Psoas muscle (tissue), 8 donors: Measurements from ENCODE around the gene KCND3. TPM values are rescaled to one million over a fixed set of nuclear protein-coding genes. Genes with fewer than 3 reads are reported as not detected.

Experiments
- ATAC-seq, 4 donors: fragments of 200-7000 bp; cut with Tn5 transposase; one replicate each; pipeline ENCODE4 v1.9.1; 2020; ENCODE audit warnings: moderate library complexity in 3 of 4, mild to moderate bottlenecking in 2 of 4
- DNase-seq, 2 donors: peaks; one replicate each; pipeline ENCODE4 v3.0.0-alpha.2; 2020
- H3K27ac ChIP-seq: fragments of 200-600 bp; one replicate; pipeline ENCODE4 v1.8.0; 2022
- H3K27me3 ChIP-seq, 3 donors: fragments of 200-600 bp in 1 of 3; one replicate each; pipeline versions ENCODE4 v1.6.1 to v1.8.0; 2013 to 2022; ENCODE audit warnings: low read length in 2 of 3, mild to moderate bottlenecking in 2 of 3, moderate library complexity in 1 of 3; ENCODE audit not compliant: insufficient read depth in 3 of 3
- H3K36me3 ChIP-seq, 2 donors: fragments of 200-600 bp in 1 of 2; one replicate each; pipeline versions ENCODE4 v1.6.1 to v1.8.0; 2013 to 2022; ENCODE audit warnings: low read depth in 1 of 2, mild to moderate bottlenecking in 1 of 2, moderate library complexity in 1 of 2; ENCODE audit not compliant: insufficient read depth in 1 of 2
- H3K4me1 ChIP-seq: fragments of 200-600 bp; one replicate; pipeline ENCODE4 v1.8.0; 2022
- H3K4me3 ChIP-seq: fragments of 200-600 bp; one replicate; pipeline ENCODE4 v1.8.0; 2022; ENCODE audit warnings: mild to moderate bottlenecking
- H3K9me3 ChIP-seq: fragments of 200-600 bp; one replicate; pipeline ENCODE4 v1.8.0; 2022
- CTCF ChIP-seq: fragments of 200-600 bp; IDR thresholded peaks from one replicate; pipeline ENCODE4 v1.8.0; 2022; ENCODE audit warnings: antibody characterized with exemption
- WGBS, 3 donors: extraction: QIAGEN DNeasy Blood & Tissue Kit; methylation state at CpG; one replicate each; pipeline versions ENCODE4 v1.1.6 to v1.1.7; 2013; 5-methylcytosine and 5-hydroxymethylcytosine counted together
- intact Hi-C, 2 donors: fragments of 100-400 bp; cut with DNase I; formaldehyde crosslinking; loops; one replicate each; pipeline versions ENCODE4 v1.11.0 to v1.14.2; 2022
- polyA plus RNA-seq, 3 donors: library from polyadenylated mRNA; stranded (reverse); fragments of 200-250 nt; gene quantifications; one replicate each; pipeline ENCODE4 v1.2.3, GENCODE V29; 2013
- total RNA-seq, 4 donors: library from RNA; stranded (reverse); fragmentation: NEBNext Ultra II Directional in 2 of 4; extraction: Animal tissue kit (Norgen Biotek cat#: 25700) in 2 of 4; gene quantifications; one replicate each; pipeline versions ENCODE4 v1.2.1 to v1.2.4, GENCODE V29; 2021 to 2023
- donor health status: healthy with polysubstance abuse.
- donor health status: DM: no; HTN: no; CAD: no; lungs with moderate emphysema.
- donor health status: Bipolar disorder and iron deficiency.
- donor health status: healthy.
- donor health status: DM: yes; HTN: yes; CAD: no.
- donor health status: DM: no; HTN: no; CAD: no.
- donor health status: DM: no; HTN: no; CAD: no.
- donor health status: DM: yes; HTN: yes; CAD: no.

The KCND3 gene
- total and polyA plus RNA-seq, 7 donors = 0.53 to 4.1 (median 1.3) TPM

- no peaks in the 10 kb centered on the region for H3K36me3 ChIP-seq
- no peaks in the 10 kb centered on the region for H3K9me3 ChIP-seq
- no peak overlapping the region for H3K4me3 ChIP-seq
- intact Hi-C loops = no loop called here
- H3K4me1 ChIP-seq = no peaks in the 10 kb centered on the region
- H3K27me3 ChIP-seq = no peaks in the 10 kb centered on the region
- TF ChIP-seq CTCF = no peak
- ATAC-seq = no peak
- H3K27ac ChIP-seq = no peak overlapping the region
- DNase-seq = no peak
- 68 to 70% (median 70%) methylated on average over 7 of the region's 7 CpGs for WGBS, 3 donors
Measured at GRCh38 chr1:111848852-111849545, 140.5 kb downstream of the KCND3 start.

- H3K27me3 ChIP-seq = no peaks in the 10 kb centered on the region
- 83 to 87% (median 87%) methylated on average over 10 of the region's 10 CpGs for WGBS, 3 donors
- H3K4me1 ChIP-seq = no peaks in the 10 kb centered on the region
- no peaks in the 10 kb centered on the region for H3K36me3 ChIP-seq
- DNase-seq (no peak), ATAC-seq (no peak)
- no peaks in the 10 kb centered on the region for H3K9me3 ChIP-seq
- TF ChIP-seq CTCF = no peak
- intact Hi-C loops = no loop called here
- H3K27ac ChIP-seq = no peak overlapping the region
- H3K4me3 ChIP-seq = no peak overlapping the region
Measured at GRCh38 chr1:111847466-111847865, 142.0 kb downstream of the KCND3 start.

- intact Hi-C loops = no loop called here
- 78 to 79% (median 79%) methylated on average over 8 of the region's 8 CpGs for WGBS, 3 donors
- no peak overlapping the region for H3K4me3 ChIP-seq
- H3K36me3 ChIP-seq = no peaks in the 10 kb centered on the region
- no peaks in the 10 kb centered on the region for H3K27me3 ChIP-seq
- H3K9me3 ChIP-seq = no peaks in the 10 kb centered on the region
- H3K4me1 ChIP-seq = no peaks in the 10 kb centered on the region
- TF ChIP-seq CTCF = no peak
- ATAC-seq = no peak
- DNase-seq = no peak
- no peak overlapping the region for H3K27ac ChIP-seq
Measured at GRCh38 chr1:111846842-111847241, 142.6 kb downstream of the KCND3 start.

- H3K36me3 ChIP-seq = no peaks in the 10 kb centered on the region
- 51 to 56% (median 56%) methylated on average over 2 of the region's 2 CpGs for WGBS, 3 donors
- no peak for TF ChIP-seq CTCF
- no peaks in the 10 kb centered on the region for H3K9me3 ChIP-seq
- no peak for ATAC-seq
- H3K27me3 ChIP-seq = no peaks in the 10 kb centered on the region
- H3K4me1 ChIP-seq = no peaks in the 10 kb centered on the region
- no peak for DNase-seq
- no peak overlapping the region for H3K27ac ChIP-seq
- intact Hi-C loops = no loop called here
- H3K4me3 ChIP-seq = no peak overlapping the region
Measured at GRCh38 chr1:111843177-111843576, 146.3 kb downstream of the KCND3 start.

GRCh38 chr1:111842411-111842810 lies 147.1 kb downstream of the KCND3 start:
- Histone ChIP-seq H3K9me3 (no peaks in the 10 kb centered on the region), H3K27ac (no peak overlapping the region), H3K27me3 (no peaks in the 10 kb centered on the region), H3K36me3 (no peaks in the 10 kb centered on the region), H3K4me3 (no peak overlapping the region), H3K4me1 (no peaks in the 10 kb centered on the region)
- intact Hi-C loops = no loop called here
- no peak for DNase-seq
- no peak for TF ChIP-seq CTCF
- no peak for ATAC-seq
- 37 to 54% (median 49%) methylated on average over 3 of the region's 3 CpGs for WGBS, 3 donors
